ENCODE measurements around the gene MYO16.
"Not testable (repeated sequence)": the region's sequence is repeated elsewhere in the genome, so short reads cannot be mapped to it uniquely, and the experiment has no call there.

The MYO16 gene

DNA sequence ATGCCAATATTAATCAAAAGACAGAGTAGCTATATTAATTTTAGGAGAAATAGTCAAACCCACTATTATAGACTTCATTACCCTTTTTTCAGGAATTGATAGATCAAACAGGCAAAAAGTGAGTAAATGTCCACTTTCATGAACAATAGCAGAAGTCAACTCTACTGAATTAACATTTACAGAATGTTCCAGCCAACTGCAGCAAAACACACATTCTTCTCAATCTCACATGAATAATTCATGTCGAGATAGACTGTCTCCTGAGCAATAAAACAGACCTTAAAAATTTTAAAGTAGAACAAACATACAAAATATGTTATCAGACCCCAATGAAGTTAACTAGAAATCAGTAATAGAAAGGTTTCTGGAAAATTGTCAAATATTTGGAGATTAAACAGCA lies 118.4 kb downstream of the MYO16 start:
- DNase-seq: no peak

DNA sequence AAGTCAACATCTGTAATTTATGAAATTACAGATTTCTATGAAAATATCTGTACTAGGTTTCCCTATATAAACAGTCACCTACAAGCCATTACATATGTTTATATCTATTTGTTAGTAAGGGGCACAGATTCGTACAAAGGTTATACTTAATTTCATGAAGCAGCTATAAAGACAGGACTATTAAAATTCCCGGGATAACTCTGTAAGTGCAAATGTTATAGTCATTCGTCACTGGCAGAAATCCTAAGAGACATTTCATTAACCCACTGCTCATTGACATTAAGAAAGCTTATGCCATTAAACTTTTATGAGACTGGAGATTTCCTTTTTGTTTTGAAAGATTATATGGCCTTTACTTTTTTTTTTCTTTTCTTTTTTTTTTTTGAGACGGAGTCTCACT lies 122.9 kb downstream of the MYO16 start:
- DNase-seq: no peak

DNA sequence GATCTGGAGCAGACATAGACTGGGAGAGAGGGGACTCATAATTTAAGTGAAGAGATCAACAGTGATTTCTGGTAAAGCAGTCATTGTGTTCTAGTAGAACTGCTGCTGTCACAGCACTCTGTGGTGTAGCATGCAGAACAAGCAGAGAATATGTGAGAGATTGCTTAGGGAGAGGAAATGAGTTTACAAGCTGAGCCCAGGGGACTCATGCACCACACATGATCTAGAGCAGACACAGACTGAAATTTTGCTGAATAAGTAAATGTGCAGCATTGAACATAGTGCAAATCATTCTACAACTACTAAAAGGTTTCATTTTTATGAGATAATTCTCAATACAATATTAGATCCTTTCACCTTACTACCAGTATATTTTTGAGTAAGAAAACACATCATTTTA lies 125.7 kb downstream of the MYO16 start:
- DNase-seq: no peak

DNA sequence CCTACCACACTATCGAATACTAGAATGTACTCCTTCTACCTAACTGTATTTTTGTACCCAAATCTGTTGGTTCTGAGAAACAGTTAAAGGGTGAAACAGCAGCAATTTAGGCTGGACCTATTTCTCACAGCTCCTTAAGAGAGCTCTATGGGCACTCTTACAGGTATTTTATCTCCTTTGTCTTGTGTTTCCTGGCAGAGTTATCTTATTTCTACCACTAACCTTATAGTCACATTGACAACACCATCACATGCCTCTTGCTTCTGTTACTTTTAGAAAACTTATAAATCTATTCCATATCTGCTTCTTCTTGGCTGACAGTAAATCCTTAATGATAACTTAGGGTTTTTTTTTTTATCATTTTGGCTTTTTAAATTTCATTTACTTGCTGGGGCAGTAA lies 130.7 kb downstream of the MYO16 start:
- no peak for DNase-seq

DNA sequence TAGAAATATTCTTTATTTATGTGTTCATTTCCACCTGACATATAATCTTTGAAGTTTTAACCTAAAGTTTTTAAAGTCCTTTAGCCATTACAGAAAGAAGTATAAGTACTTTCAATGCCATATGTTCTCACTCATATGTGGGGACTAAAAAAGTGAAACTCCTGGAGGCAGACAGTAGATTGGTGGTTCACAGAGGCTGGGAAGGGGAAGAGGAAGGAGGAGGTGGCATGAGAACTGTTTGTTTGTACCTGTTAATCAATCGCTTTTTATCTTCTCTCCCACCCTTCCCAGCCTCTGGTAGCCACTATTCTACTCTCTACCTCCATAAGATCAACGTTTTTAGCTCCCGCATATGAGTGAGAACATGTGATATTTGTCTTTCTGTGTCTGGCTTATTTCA lies 131.1 kb downstream of the MYO16 start:
- DNase-seq: no peak

DNA sequence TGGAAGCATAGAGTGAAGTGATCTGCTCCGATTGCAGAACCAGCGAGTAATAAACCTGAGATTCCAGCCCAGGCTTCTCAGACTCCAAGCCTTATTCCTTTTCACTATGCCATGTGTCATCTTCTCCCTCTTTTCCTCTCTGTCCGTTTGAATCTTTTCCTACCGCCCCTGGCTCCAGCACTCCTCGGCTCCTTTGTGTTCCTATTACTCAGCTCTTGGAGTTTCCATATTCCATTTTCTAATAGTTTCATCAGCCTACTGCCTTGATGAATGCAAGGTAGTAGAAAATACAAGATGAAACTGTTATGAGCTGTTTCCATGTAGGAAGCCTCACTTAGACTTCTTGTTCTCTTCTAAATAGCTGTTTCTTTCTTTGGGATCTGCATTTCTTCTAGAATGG lies 138.6 kb downstream of the MYO16 start:
- DNase-seq: no peak

DNA sequence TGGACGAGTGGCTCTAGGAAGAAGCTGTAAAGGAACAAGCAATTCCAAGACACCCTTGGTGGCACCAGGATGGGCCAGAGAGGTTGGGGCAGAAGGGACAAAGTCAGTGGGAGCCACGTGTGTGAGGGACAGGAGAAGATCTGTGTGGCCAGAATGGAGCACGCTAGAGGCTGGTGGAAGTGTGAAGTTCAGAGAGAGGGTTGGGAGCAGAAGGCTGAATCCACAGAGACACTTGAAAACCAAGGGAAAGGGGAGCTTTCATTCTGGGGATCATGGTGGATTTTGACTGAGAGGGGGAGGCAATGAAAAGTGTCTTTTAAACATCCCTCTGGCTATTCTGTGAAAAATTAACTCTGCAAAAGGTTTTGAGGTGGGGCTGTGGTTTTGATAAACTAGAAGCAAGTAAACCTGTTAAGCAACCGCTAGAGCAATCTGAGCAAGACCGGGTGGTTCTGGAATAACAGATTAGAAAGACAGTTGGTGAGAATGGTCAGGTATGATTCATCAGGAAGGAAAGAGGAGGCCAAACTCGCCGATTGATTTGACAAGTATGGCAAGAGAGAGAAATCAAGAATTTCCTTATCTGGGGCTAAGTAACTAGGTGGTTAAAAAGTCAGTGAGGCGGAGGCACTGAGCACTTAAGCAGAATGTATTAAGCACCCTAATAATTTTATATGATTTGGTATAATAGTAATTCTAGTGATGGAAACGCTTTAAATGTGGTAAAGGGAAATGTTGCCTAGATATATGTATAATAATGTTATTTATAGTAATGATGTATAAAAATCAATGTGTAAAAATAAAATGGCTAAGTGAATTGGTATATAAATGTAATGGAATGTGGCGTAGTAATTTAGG lies 140.0 kb downstream of the MYO16 start:
- DNase-seq: no peak

DNA sequence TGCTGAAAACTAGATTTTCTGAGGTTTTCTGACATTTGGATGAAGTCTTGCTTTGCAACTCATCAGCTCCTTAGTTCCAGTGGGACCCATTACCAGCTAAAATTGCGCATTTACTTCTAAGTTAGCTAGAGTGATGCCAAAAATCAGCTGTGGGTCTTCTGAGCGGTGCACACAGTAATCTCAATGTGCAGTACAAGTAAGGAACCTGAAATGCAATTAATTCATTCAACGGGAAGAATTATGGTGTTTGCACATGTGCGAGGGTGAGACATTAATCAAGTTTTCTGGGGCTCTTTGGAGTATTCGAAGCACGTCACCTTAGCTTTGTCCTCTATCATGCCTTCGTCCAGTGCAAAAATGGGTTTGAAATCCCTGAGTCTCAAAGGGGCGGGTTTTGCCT lies 146.2 kb downstream of the MYO16 start:
- DNase-seq: no peak

DNA sequence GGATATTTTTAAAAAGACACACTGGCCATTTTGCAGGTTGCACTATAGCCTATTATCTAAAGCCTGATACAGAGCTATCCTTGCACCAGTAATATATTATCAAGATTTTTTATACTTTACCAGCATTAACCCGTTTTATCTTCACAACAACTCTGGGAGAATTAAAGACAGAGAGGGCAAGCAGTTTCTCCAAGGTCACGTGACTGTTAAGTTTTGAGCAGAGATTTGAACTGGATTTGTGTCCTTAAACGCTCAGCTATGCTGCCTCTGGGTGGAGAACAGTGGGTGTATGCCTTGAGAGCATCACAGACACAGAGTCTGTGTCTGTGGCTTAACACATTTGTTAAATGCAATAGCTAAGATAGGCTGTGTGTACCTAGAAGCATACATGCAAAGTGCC lies 147.2 kb downstream of the MYO16 start:
- no peak for DNase-seq

DNA sequence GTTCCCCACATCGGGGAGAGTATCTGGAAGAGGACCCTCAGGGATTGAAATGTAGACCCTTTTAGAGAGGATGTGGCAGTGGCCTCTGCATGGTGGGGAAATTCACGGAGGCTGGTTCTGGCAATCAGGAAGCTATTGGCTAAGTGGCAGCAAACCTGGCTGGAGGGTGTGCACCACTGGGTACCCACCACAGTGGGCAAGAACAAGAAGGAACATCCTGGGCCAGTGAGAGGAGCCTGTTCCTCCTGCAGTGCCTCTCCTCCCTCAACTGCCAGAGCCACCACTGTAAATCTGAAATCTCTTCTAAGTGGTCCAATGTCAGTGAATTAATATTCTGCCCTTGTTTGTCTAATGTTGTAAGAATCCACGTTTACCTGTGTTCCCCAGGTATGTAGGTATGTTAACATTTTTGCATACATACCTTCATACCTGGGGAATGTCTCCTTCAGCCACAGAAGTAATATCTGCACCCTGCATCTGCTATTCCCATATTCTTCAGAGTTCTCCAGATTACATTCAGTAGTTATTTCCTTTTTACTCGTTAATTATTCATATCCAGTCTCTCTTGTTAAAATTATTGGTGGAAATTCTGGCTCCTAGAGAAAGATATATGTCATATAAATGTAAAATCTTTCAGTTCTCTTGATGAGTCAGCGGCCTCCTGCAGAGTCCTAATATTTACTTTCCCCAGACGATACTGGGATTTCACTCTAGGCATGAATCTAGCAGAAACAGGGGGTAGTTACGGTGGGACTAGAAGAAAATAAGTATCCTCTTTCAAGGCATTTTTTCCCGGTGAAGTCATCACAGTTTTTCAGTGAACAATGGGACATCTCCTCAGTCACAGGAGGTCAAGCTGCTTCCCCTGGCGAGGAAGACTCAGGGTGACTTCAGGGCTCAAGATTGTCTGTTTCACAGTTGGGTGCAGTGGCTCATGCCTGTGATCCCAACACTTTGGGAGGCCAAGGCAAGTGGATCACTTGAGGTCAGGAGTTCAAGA lies 148.3 kb downstream of the MYO16 start:
- no peak for DNase-seq

DNA sequence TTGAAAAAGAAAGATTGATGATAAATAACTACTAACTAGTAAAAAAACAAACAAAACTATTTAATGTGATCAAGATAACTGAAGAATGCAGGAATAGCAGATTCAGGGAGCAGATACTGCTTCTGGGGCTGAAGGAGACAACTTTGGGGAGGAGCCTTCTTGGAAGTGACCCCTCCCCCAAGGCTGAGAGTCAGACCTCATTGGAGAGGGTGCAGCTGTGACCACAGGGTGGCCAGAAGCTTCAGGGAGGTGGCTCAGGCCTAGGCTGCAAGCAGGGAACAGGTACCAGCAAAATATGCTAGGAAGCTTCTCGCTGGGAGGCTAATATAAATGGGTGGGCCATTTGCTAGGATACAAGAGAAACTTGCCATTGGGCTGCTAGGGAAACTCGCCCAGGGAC lies 149.9 kb downstream of the MYO16 start:
- DNase-seq: no peak

DNA sequence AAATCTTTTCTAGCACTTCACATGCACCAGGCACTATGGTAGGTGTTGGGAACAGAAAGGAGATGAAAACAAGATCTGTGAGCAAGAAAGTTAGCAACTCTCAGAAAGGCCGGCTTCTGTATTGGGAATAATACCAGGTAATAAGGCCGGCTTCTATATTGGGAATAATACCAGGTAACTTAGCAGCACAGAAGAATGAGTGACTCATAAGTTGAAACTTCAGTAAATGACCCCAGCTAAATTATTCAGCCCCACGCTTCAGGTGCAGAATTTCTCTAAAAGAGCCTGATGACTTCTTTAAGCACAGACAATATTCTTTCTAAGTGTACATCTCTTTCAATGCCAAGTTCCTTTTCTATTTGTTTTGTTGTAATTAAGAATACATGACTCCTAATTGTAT lies 151.3 kb downstream of the MYO16 start:
- DNase-seq: no peak

DNA sequence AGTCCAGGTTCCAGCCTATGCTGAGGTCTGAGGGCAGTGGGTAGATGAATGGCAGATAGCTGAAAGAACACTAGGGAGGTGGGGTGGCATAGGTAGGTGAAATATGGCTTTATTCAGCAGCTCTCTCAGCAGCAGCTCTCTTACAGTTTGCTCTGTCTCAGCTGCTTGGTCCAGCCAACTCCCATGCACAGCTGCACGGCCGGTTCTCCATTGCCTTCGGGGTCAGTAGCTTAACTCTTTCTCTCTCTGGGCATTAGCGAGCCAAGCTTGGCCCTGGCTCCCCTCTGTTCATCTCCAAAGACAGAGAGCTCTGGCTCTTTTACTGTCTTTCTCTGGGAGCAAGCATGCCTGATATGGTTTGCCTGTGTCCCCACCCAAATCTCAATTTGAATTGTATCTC lies 151.9 kb downstream of the MYO16 start:
- no peak for DNase-seq

DNA sequence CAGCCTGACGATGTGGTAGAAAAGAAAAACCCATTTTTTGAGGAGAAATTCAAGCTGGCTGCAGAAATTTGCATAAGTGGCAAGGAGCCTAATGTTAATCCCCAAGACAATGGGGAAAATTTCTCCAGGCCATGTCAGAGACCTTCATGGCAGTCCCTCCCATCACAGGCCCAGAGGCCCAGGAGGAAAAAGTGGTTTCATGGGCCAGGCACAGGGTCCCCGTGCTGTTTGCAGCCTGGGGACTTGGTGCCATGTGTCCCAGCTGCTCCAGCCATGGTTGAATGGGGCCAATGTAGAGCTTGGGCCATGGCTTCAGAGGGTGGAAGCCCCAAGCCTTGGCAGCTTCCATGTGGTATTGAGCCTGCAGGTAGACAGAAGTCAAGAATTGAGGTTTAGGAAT lies 153.1 kb downstream of the MYO16 start:
- not testable (repeated sequence) for DNase-seq

DNA sequence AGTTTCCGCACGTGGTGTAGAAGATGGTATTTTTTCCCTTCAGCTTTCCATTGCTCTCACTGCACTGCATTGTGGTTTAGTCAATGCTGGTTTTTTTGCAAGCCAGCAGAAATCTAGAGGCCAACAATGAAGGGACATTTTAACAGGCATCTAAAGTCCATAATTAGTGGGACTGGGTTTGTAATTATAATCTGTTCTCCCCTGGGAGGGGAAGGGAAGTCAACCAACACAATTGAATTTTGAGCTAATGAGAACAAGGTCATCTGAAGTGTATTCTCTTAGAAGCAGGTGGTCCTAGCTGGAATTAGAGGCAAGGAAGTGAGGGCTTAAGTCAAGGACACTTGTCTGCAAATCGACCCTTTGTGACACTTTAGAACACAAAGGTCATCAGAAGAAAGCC lies 156.4 kb downstream of the MYO16 start:
- no peak for DNase-seq

DNA sequence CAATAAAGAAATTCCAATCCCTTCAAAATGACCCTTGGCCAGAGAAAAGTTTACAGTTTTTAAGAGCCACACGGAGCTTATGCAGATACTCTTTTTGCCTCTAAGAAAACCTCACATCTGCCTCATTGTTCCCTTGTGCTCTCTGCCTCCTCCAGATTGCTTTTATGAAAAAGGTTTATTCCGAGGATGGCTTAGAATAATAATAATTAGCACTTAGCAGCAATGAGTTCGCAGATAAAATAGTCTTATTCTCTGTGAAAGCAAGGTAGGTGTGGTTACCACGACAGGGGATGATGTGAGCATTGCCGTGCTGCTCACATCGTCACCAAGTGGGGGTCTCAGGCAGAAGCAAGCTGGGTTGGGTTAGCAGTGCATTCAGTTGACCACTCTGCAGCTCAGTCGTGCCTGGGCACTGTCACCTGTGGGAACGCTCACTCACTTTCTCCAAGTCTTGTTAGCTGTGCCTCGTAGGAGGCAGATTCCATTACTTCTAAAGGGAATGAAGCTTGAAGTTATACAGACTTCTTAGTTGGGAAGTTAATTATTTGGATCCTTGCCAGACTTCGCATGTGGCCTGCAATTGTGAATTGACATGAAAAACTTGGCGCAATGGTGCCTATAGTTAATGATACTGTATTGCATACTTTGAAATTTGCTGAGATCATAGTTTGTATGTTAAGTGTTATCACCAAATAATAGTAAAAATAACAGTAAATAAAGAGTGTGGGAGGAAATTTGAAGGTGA lies 157.2 kb downstream of the MYO16 start:
- DNase-seq: no peak

DNA sequence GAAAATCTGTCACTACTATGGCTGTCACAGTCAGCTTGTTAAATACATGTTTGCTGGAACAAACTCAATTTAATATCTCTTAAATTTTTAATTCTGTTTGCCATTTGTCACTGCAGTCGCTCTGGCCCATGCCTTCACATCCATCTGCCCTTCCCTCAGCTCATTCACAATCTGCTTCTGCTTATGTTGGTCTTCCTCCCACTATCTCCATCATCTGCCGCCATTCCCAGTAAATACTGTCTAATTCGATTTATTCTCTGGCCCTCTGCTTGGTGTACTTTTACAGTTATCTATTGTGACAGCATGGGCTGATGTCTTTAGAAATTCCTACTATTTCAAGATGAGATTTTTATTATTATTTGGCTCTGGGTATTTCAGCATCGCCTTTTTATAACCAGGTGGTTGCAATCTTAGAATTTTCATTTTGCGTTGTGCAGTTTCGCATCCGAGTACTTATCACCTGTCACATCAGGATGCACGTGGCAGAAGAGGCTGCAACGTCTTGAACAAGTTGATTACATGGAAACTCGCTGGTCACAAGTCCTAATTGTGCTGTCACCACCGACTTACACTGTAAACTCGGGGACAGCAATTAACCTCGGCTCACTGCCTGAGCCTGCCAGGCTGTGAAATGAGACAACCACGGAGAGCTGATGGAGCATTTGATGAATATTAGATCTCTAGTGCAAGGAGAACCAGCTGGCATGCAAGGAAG lies 158.4 kb downstream of the MYO16 start:
- DNase-seq: no peak

DNA sequence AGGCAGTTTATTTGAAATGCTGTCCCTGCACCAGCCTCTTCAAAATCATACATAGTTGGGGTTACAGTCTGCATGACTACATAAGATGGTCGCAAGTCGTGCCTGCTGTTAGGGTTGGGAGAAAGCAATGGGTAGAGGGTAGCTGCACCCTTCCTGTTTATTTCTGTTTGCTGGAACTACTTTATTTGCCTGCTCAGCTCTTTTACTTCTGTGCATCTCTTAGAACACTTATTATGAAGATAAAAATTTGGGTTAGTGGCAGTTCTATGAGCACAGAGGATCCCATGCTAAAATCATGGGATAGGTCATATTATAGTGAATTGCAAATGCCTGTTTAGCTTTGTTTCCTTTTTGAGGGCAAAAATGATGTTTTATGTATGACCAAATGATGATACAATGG lies 160.1 kb downstream of the MYO16 start:
- no peak for DNase-seq

DNA sequence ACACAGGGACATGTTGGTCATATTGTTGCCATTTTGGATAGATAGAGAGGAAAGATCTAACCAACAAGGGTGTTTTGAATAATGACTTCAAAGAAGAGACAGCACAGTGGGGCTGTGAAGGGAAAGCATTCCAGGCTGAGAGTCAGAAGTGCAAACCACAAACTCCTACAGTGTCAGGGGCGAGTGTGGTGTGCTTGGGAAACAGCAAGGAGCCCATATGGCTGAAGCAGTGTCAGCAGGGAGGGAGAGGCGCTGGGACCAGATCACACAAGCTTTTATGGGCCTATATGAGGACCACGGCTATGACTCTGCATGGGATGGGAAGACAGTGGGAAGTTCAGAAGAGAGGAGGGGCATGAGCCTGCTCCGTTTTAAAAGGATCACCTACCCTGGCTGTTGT lies 166.4 kb downstream of the MYO16 start:
- no peak for DNase-seq

DNA sequence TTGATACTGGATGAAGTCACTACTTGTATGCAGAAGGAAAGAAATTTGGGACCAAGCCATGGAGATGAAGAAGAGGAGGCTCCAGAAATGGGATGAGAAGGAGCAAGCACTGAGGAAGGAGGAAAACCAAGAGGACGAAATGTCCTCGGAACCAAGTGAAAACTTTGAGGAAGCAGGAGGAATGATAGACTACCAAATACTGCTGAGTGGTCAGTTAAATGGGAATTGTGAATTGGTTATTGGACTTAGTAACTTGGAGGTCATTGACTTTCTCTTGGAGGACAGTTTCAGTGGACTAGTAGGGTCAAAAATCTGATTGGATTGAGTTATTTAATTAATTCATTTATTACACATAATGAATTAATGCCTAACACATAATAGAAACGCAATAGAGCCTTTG lies 167.9 kb downstream of the MYO16 start:
- DNase-seq: no peak

DNA sequence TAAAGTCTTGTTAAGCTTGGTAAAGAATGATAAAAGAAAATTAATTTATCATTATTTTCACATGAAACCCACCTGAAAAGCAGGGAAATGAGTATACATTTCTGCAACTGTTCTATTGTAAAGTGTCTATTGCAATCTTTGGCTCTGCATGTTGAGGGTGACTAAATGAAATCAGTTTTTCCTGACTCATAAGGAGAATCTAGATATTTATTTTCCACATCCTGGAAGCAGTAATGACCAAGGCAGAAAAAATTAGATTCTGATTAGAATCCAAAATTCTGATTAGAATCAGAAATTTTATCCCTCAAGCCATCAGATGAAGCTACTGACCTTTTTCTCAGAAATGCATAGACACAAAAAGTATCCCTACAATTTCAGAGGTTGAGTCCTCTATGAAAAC lies 178.4 kb downstream of the MYO16 start:
- DNase-seq: no peak

DNA sequence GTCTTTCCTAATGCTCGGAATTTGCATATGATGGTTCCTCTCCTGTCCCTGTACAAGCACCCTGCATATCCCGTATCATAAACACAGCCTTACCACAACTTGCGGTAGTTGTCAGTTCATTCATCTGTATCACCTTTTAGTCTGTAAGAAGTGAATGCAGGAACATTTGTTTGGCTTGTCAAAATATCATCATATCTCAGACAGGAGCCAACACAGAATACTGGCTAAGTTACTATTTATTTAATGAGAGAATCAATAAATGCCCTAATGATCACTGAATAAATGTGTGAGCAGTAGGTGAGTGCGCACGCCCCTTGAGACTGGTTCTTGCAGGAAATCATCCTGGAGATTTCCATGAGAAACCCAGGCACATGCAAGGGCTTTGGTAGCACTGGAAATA lies 182.8 kb downstream of the MYO16 start:
- DNase-seq: no peak

DNA sequence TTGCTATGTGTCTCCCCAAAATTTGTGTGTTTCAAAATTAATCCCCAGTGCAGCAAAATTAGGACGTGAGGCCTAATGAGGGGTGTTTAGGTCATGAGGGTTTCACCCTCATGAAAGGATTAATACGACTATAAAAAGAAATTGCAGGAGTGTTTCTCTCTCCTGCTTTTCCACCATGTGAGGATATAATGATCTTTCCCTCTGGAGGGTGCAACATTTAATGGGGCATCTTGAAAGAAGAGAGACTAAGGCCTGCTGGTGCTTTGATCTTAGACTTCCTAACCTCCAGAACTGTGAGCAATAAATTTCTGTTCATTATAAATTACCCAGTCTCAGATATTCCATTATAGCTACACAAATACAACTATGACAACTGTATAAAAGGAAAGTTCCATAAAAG lies 183.2 kb downstream of the MYO16 start:
- no peak for DNase-seq

All from NCI-H2029 treated with DMSO at 0.1 percent for 48 hours (cell line).